HepG2 (cell line): ENCODE results near the gene ECSCR. TPM values are rescaled to one million over a fixed set of nuclear protein-coding genes. Genes with fewer than 3 reads are reported as not detected.

ENCODE experiments used
- ATAC-seq: fragments of 200-7000 bp; cut with Tn5 transposase; 3 replicates; pipeline ENCODE4 v1.9.1; 2020; ENCODE audit warnings: mild to moderate bottlenecking, moderate library complexity
- BruUV-seq: library from RNA; stranded (reverse); fragments of 400-500 nt; replicated peaks from 2 replicates; lab custom pipeline; 2021; lab: Mats Ljungman, UMichigan
- CTCF ChIA-PET: fragments of 300-600 bp; formaldehyde crosslinking; extraction: SDS; loops from one replicate; lab custom pipeline; 2021; ENCODE audit warnings: low total read pairs, inconsistent platforms, low intra/inter-chr PET ratio; lab: Yijun Ruan, JAX
- POLR2A ChIA-PET: fragments of 350-600 bp; sonication (Branson Sonifier 250); formaldehyde crosslinking; loops from one replicate; lab custom pipeline; 2020; ENCODE audit warnings: antibody characterized with exemption, inconsistent platforms; lab: Yijun Ruan, JAX
- DNase-seq: peaks from one replicate; pipeline ENCODE4 v3.0.0-alpha.2; 2015; ENCODE audit warnings: low spot score
- FAIRE-seq: peaks from 3 replicates; lab custom pipeline; 2011; peaks lifted over from hg19 to GRCh38; lab: Jason Lieb, UNC
- H2AFZ ChIP-seq: one replicate; pipeline ENCODE4 v1.6.1; 2011; ENCODE audit warnings: low read length, inconsistent platforms
- H3K27ac ChIP-seq: fragments of 300-600 bp; 3 replicates; pipeline ENCODE4 v1.8.0; 2011; ENCODE audit warnings: mixed run types, mild to moderate bottlenecking, mixed read lengths, low read length, inconsistent platforms; ENCODE audit not compliant: insufficient read depth; ENCODE audit errors: extremely low read length
- H3K27me3 ChIP-seq, 2 experiments: fragments of 200-600 bp in 1 of 2; 2 replicates in 1 of 2; 3 replicates in 1 of 2; pipeline versions ENCODE4 v1.6.0 to v1.8.0; 2011; ENCODE audit warnings: low read length in 2 of 2, mild to moderate bottlenecking in 2 of 2, moderate library complexity in 2 of 2, inconsistent platforms in 1 of 2; ENCODE audit not compliant: insufficient read depth in 2 of 2, control insufficient read depth in 1 of 2
- H3K36me3 ChIP-seq, 2 experiments: fragments of 200-600 bp in 1 of 2; replicated peaks in 1 of 2; 2 replicates in 1 of 2; 3 replicates in 1 of 2; pipeline versions ENCODE4 v1.5.1 to v1.8.0; 2011; ENCODE audit warnings: low read length in 2 of 2, inconsistent platforms in 1 of 2; ENCODE audit not compliant: insufficient read depth in 2 of 2, control insufficient read depth in 1 of 2
- H3K4me1 ChIP-seq: 2 replicates; pipeline ENCODE4 v1.5.1; 2012; ENCODE audit warnings: low read length, inconsistent platforms; ENCODE audit not compliant: insufficient read depth
- H3K4me2 ChIP-seq: 2 replicates; pipeline ENCODE4 v1.6.0; 2011; ENCODE audit warnings: low read depth, low read length, inconsistent platforms
- H3K4me3 ChIP-seq, 3 experiments: fragments of 200-600 bp in 1 of 3; sonication (generic), shearing (Covaris generic) in 1 of 3; replicated peaks in 1 of 3; 2 replicates each; pipeline ENCODE4 v1.5.1; 2011 to 2016; ENCODE audit warnings: low read length in 3 of 3, inconsistent platforms in 2 of 3, low read depth in 2 of 3, mild to moderate bottlenecking in 2 of 3, control low read depth in 1 of 3, mixed read lengths in 1 of 3; ENCODE audit not compliant: insufficient read depth in 1 of 3
- H3K79me2 ChIP-seq: one replicate; pipeline ENCODE4 v1.6.1; 2011; ENCODE audit warnings: low read length, inconsistent platforms; ENCODE audit not compliant: insufficient read depth
- H3K9ac ChIP-seq: 2 replicates; pipeline ENCODE4 v1.6.0; 2011; ENCODE audit warnings: mild to moderate bottlenecking, low read depth, low read length, inconsistent platforms; ENCODE audit not compliant: insufficient read depth
- H3K9me3 ChIP-seq: 2 replicates; pipeline ENCODE4 v1.5.1; 2012; ENCODE audit warnings: mild to moderate bottlenecking, low read length
- H4K20me1 ChIP-seq: 2 replicates; pipeline ENCODE4 v1.6.0; 2011; ENCODE audit warnings: inconsistent platforms, mild to moderate bottlenecking, low read length, moderate library complexity; ENCODE audit not compliant: insufficient read depth
- BORCS8-MEF2B ChIP-seq: sonication (generic); formaldehyde crosslinking; IDR thresholded peaks from 2 replicates; pipeline ENCODE4 v1.8.0; 2022; ENCODE audit warnings: mild to moderate bottlenecking, missing genetic modification reagents
- MAZ ChIP-seq, 2 experiments: sonication (generic) in 1 of 2; formaldehyde crosslinking in 1 of 2; IDR thresholded peaks; 2 replicates each; pipeline versions ENCODE4 v1.5.0 to v1.6.1; 2012 to 2020; ENCODE audit warnings: low read depth in 2 of 2, mild to moderate bottlenecking in 2 of 2, borderline replicate concordance in 1 of 2, improper control_type of control experiment in 1 of 2, low read length in 1 of 2, missing genetic modification reagents in 1 of 2, moderate library complexity in 1 of 2
- PHF21A ChIP-seq: sonication (generic); formaldehyde crosslinking; IDR thresholded peaks from 2 replicates; pipeline ENCODE4 v1.5.0; 2020; ENCODE audit warnings: mild to moderate bottlenecking, missing genetic modification reagents
- POLR2AphosphoS5 ChIP-seq: IDR thresholded peaks from 2 replicates; pipeline ENCODE4 v1.6.1; 2012; ENCODE audit warnings: low read depth, low read length
- SMYD3 ChIP-seq: sonication (generic); formaldehyde crosslinking; IDR thresholded peaks from 2 replicates; pipeline ENCODE4 v1.8.1; 2023; ENCODE audit warnings: mild to moderate bottlenecking, missing genetic modification reagents
- SNAPC2 ChIP-seq: sonication (generic); formaldehyde crosslinking; IDR thresholded peaks from 2 replicates; pipeline ENCODE4 v1.8.1; 2022; ENCODE audit warnings: mild to moderate bottlenecking, missing genetic modification reagents
- TCF7 ChIP-seq: sonication (generic); IDR thresholded peaks from 2 replicates; pipeline ENCODE4 v1.6.1; 2016; ENCODE audit warnings: antibody characterized with exemption, low read depth
- YEATS2 ChIP-seq: sonication (generic); formaldehyde crosslinking; IDR thresholded peaks from 2 replicates; pipeline ENCODE4 v1.4.0; 2020; ENCODE audit warnings: missing genetic modification reagents, borderline replicate concordance
- ZXDC ChIP-seq: sonication (generic); formaldehyde crosslinking; IDR thresholded peaks from 2 replicates; pipeline ENCODE4 v1.5.0; 2020; ENCODE audit warnings: mild to moderate bottlenecking, missing genetic modification reagents
- WGBS: methylation state at CpG from one replicate; pipeline ENCODE4 v1.1.6; 2017; ENCODE audit warnings: low lambda C conversion rate; 5-methylcytosine and 5-hydroxymethylcytosine counted together
- in situ Hi-C: cut with HindIII; loops from 2 replicates; pipeline ENCODE4 v1.10.0; 2017; ENCODE audit warnings: low pct_unique_long_range_greater_than_20kb; ENCODE audit not compliant: extremely low pct_ligation_motif_present
- intact Hi-C: fragments of 100-400 bp; cut with micrococcal nuclease; formaldehyde crosslinking; loops from one replicate; pipeline ENCODE4 v1.10.0; 2022; ENCODE audit not compliant: unreplicated experiment
- polyA plus RNA-seq, 8 experiments: library from polyadenylated mRNA; depleted of rRNA in 3 of 8; stranded (reverse) in 7 of 8; unstranded in 1 of 8; fragments of >200 nt; fragmentation: Illumina TruSeq in 4 of 8; extraction: Trizol in 4 of 8; gene quantifications; 2 replicates each; pipeline versions ENCODE4 v1.2.1 to v1.2.3, GENCODE V29; 2011 to 2016; ENCODE audit warnings: low read depth in 4 of 8, missing spikeins in 1 of 8, mixed read lengths in 1 of 8; ENCODE audit not compliant: insufficient read depth in 1 of 8
- total RNA-seq, 5 experiments: library from RNA; depleted of rRNA; stranded (reverse); fragments of >200 nt; fragmentation: Illumina TruSeq; extraction: Trizol; gene quantifications; 2 replicates each; pipeline ENCODE4 v1.2.3, GENCODE V29; 2016; ENCODE audit warnings: low read depth in 1 of 5

ECSCR gene
- total and polyA plus RNA-seq, 2 of the 13 experiments (the other 11 are each of a cell fraction or from before 2014, with no cell fraction given) = 0.18 TPM; not detected in 1

GRCh38 chr5:139414581-139415130 lies 47.9 kb downstream of the ECSCR start:
- H3K9ac ChIP-seq = no peak overlapping the region
- H3K27me3 ChIP-seq = no peaks in the 10 kb centered on the region
- H3K9me3 ChIP-seq = no peaks in the 10 kb centered on the region
- TF ChIP-seq PHF21A (CRISPR knock-in tag) = no peak
- no peak for TF ChIP-seq YEATS2
- no peak for TF ChIP-seq TCF7
- TF ChIP-seq SMYD3 (CRISPR knock-in tag) = no peak
- TF ChIP-seq MAZ (IDR thresholded peaks at IDR 0.05; ENCODE audit: borderline replicate concordance, low read depth, low read length) = no peak
- no peak for TF ChIP-seq MAZ (CRISPR knock-in tag; IDR thresholded peaks at IDR 0.05; ENCODE audit: low read depth)
- TF ChIP-seq POLR2AphosphoS5 = no peak
- TF ChIP-seq BORCS8-MEF2B (CRISPR knock-in tag) = no peak
- no peak for TF ChIP-seq SNAPC2 (CRISPR knock-in tag)
- no peak for TF ChIP-seq ZXDC (CRISPR knock-in tag)
- H3K4me3 ChIP-seq = no peak overlapping the region
- FAIRE-seq (no peak), ATAC-seq (no peak), DNase-seq (no peak)
- no peak overlapping the region for H3K27ac ChIP-seq
- in situ Hi-C loops (no loop called here), intact Hi-C loops (no loop called here)
- no TSS peak for BruUV-seq
- no peaks in the 10 kb centered on the region for H4K20me1 ChIP-seq
- WGBS = 88% methylated on average over 9 of the region's 9 CpGs
- H3K4me2 ChIP-seq = no peak overlapping the region
- CTCF ChIA-PET = no interaction called here
- H2AFZ ChIP-seq = no peak overlapping the region
- POLR2A ChIA-PET = no interaction called here
- no peaks in the 10 kb centered on the region; a peak in 1 of 5 replicates for H3K36me3 ChIP-seq
- H3K79me2 ChIP-seq = no peaks in the 10 kb centered on the region
- H3K4me1 ChIP-seq = peaks cover 37% of the 10 kb centered on the region
